H9 (cell line): Measurements from ENCODE around the gene ALDH1A3. TPM values are rescaled to one million over a fixed set of nuclear protein-coding genes. Genes with fewer than 3 reads are reported as not detected.

Experiments used
- DNase-seq: peaks from one replicate; pipeline ENCODE4 v3.0.0-alpha.2; 2017
- H2AFZ ChIP-seq: one replicate; pipeline ENCODE4 v1.6.1; 2013; ENCODE audit warnings: mild to moderate bottlenecking, low read length, control low read depth, moderate library complexity
- H2AK5ac ChIP-seq: 2 replicates; pipeline ENCODE4 v1.6.1; 2013; ENCODE audit warnings: low read length, control low read depth, mixed read lengths; ENCODE audit not compliant: insufficient read length
- H2BK120ac ChIP-seq: one replicate; pipeline ENCODE4 v1.6.1; 2013; ENCODE audit warnings: low read depth, mild to moderate bottlenecking, low read length, control low read depth, inconsistent platforms; ENCODE audit not compliant: poor library complexity, severe bottlenecking
- H2BK12ac ChIP-seq: 2 replicates; pipeline ENCODE4 v1.6.1; 2013; ENCODE audit warnings: low read length, control low read depth, mixed read lengths, low read depth; ENCODE audit not compliant: insufficient read length
- H2BK15ac ChIP-seq: 2 replicates; pipeline ENCODE4 v1.6.1; 2013; ENCODE audit warnings: low read depth, low read length, control low read depth
- H2BK20ac ChIP-seq: one replicate; pipeline ENCODE4 v1.6.1; 2013; ENCODE audit warnings: low read depth, mild to moderate bottlenecking, low read length, control low read depth, inconsistent platforms; ENCODE audit not compliant: poor library complexity, severe bottlenecking
- H2BK5ac ChIP-seq: 2 replicates; pipeline ENCODE4 v1.6.1; 2013; ENCODE audit warnings: low read length, control low read depth, mixed read lengths; ENCODE audit not compliant: insufficient read length
- H3K14ac ChIP-seq: 2 replicates; pipeline ENCODE4 v1.6.1; 2013; ENCODE audit warnings: low read length, control low read depth; ENCODE audit not compliant: insufficient read depth
- H3K18ac ChIP-seq: 2 replicates; pipeline ENCODE4 v1.6.1; 2013; ENCODE audit warnings: low read depth, mild to moderate bottlenecking, mixed read lengths, low read length, control low read depth; ENCODE audit not compliant: insufficient read length
- H3K23ac ChIP-seq: 2 replicates; pipeline ENCODE4 v1.6.1; 2013; ENCODE audit warnings: low read length, control low read depth, mixed read lengths, low read depth; ENCODE audit not compliant: insufficient read length
- H3K23me2 ChIP-seq: 2 replicates; pipeline ENCODE4 v1.6.1; 2013; ENCODE audit warnings: low read depth, mild to moderate bottlenecking, mixed read lengths, low read length, control low read depth; ENCODE audit not compliant: insufficient read length, poor library complexity, severe bottlenecking
- H3K27ac ChIP-seq: 2 replicates; pipeline ENCODE4 v1.5.1; 2013; ENCODE audit warnings: low read length, control low read depth, mixed read lengths, low read depth; ENCODE audit not compliant: insufficient read length
- H3K27me3 ChIP-seq: 2 replicates; pipeline ENCODE4 v1.6.1; 2013; ENCODE audit warnings: low read length, control low read depth, inconsistent platforms; ENCODE audit not compliant: insufficient read depth
- H3K4ac ChIP-seq: 2 replicates; pipeline ENCODE4 v1.6.1; 2013; ENCODE audit warnings: low read depth, mild to moderate bottlenecking, control low read depth, inconsistent platforms, low read length, moderate library complexity
- H3K4me1 ChIP-seq: 2 replicates; pipeline ENCODE4 v1.6.1; 2013; ENCODE audit warnings: low read length, control low read depth, inconsistent platforms; ENCODE audit not compliant: insufficient read depth
- H3K4me2 ChIP-seq: 2 replicates; pipeline ENCODE4 v1.6.1; 2013; ENCODE audit warnings: low read length, control low read depth, mixed read lengths; ENCODE audit not compliant: insufficient read length, insufficient read depth
- H3K56ac ChIP-seq: 2 replicates; pipeline ENCODE4 v1.6.1; 2013; ENCODE audit warnings: low read depth, mild to moderate bottlenecking, mixed read lengths, low read length, control low read depth; ENCODE audit not compliant: insufficient read length
- H3K79me1 ChIP-seq: 2 replicates; pipeline ENCODE4 v1.6.1; 2013; ENCODE audit warnings: low read depth, mild to moderate bottlenecking, moderate library complexity, low read length, control low read depth, inconsistent platforms; ENCODE audit not compliant: insufficient read depth, poor library complexity, severe bottlenecking
- H3K79me2 ChIP-seq: 2 replicates; pipeline ENCODE4 v1.6.1; 2013; ENCODE audit warnings: low read length, control low read depth, inconsistent platforms; ENCODE audit not compliant: insufficient read depth
- H3K9ac ChIP-seq: 2 replicates; pipeline ENCODE4 v1.6.1; 2013; ENCODE audit warnings: low read length, control low read depth, mixed read lengths; ENCODE audit not compliant: insufficient read length; ENCODE audit errors: extremely low read depth
- H3K9me3 ChIP-seq: one replicate; pipeline ENCODE4 v1.6.1; 2013; ENCODE audit warnings: low read depth, low read length, inconsistent platforms; ENCODE audit not compliant: control insufficient read depth
- H3T11ph ChIP-seq: one replicate; pipeline ENCODE4 v1.6.1; 2013; ENCODE audit warnings: mild to moderate bottlenecking, low read length, control low read depth, inconsistent platforms
- H4K20me1 ChIP-seq: one replicate; pipeline ENCODE4 v1.6.1; 2013; ENCODE audit not compliant: control insufficient read depth, insufficient read length, insufficient read depth
- H4K5ac ChIP-seq: 2 replicates; pipeline ENCODE4 v1.6.1; 2013; ENCODE audit warnings: low read depth, mild to moderate bottlenecking, mixed read lengths, low read length, control low read depth; ENCODE audit not compliant: insufficient read length
- H4K8ac ChIP-seq: replicated peaks from 2 replicates; pipeline ENCODE4 v1.6.1; 2013; ENCODE audit warnings: low read length, control low read depth, mixed read lengths, low read depth; ENCODE audit not compliant: insufficient read length
- H4K91ac ChIP-seq: 2 replicates; pipeline ENCODE4 v1.6.1; 2013; ENCODE audit warnings: low read depth, mild to moderate bottlenecking, moderate library complexity, mixed read lengths, low read length, control low read depth; ENCODE audit not compliant: insufficient read length
- H3K27ac Mint-ChIP-seq, 3 experiments: 2 replicates in 2 of 3; 3 replicates in 1 of 3; pipeline ENCODE4 v1.8.0; 2020 to 2021; ENCODE audit warnings: mixed read lengths in 3 of 3, mild to moderate bottlenecking in 1 of 3, moderate library complexity in 1 of 3
- H3K27me3 Mint-ChIP-seq: 2 replicates; pipeline ENCODE4 v1.8.0; 2021; ENCODE audit warnings: low read depth, mild to moderate bottlenecking, moderate library complexity, mixed read lengths
- H3K36me3 Mint-ChIP-seq, 3 experiments: 2 replicates in 2 of 3; 3 replicates in 1 of 3; pipeline ENCODE4 v1.8.0; 2020 to 2021; ENCODE audit warnings: low read depth in 3 of 3, mixed read lengths in 3 of 3; ENCODE audit not compliant: insufficient read depth in 1 of 3
- H3K4me1 Mint-ChIP-seq, 2 experiments: 2 replicates each; pipeline ENCODE4 v1.8.0; 2020; ENCODE audit warnings: mixed read lengths in 2 of 2
- H3K4me3 Mint-ChIP-seq, 2 experiments: 2 replicates in 1 of 2; 3 replicates in 1 of 2; pipeline ENCODE4 v1.8.0; 2020 to 2021; ENCODE audit warnings: mild to moderate bottlenecking in 2 of 2, mixed read lengths in 2 of 2, moderate library complexity in 1 of 2
- H3K9me3 Mint-ChIP-seq, 2 experiments: 2 replicates in 1 of 2; 3 replicates in 1 of 2; pipeline ENCODE4 v1.8.0; 2020; ENCODE audit warnings: mild to moderate bottlenecking in 2 of 2, mixed read lengths in 2 of 2, moderate library complexity in 1 of 2
- WGBS: extraction: QIAGEN DNeasy Blood & Tissue Kit; methylation state at CpG from one replicate; pipeline ENCODE4 v1.1.7; 2013; ENCODE audit warnings: missing lambda C conversion rate, low lambda C conversion rate, mixed read lengths; ENCODE audit not compliant: insufficient read length; ENCODE audit errors: extremely low coverage; 5-methylcytosine and 5-hydroxymethylcytosine counted together
- total RNA-seq: library from RNA; stranded (reverse); gene quantifications from 2 replicates; pipeline ENCODE4 v1.2.1, GENCODE V29; 2021
- TF ChIP-seq, protein P1 (sequence below): fragments of 200-600 bp; sonication (generic); conservative IDR thresholded peaks from 3 replicates; pipeline ENCODE4 v1.8.0; 2021; ENCODE audit warnings: antibody characterized with exemption, mild to moderate bottlenecking

ALDH1A3 gene
- total RNA-seq, 1 experiment from 2014 or later = 9.2 TPM

DNA sequence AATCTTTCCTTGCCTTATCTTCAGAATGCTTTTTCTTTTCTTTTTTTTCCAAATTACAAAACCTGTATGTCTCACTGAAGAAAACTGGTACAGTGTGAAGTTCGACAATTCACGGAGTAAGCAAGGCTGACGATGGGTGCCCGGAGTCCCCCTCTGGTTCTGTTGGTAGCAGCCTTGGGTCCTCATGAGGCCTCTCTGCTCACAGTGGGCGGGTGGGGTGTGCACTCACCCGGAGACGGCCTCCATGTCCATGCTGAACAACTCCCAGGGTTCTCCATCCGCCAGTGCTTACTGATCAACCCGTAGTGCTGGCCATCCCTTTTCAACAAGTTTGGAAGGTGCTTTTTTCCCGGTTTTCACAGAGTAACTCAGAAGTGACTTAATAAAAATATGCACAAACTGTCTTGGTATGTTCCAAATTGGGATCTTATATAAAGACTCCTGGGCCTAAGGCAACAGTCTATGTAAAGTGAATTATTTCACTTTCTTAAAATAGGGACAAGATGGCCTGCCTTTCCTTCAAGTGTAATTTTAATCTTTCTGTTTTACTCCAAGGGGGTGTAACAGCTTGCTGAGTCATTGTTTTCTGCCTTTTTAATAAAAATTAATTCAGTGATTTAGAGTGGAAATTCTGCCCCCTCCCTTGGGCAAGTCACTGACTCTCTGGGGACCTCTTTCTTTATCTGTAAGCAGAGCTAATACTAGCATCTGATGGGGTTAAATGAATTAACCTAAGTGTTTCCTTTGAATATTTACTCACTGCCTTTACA, 63.2 kb downstream of the ALDH1A3 start:
- no CpG with 5 or more reads among the region's 10 CpGs for WGBS
- no peak for DNase-seq
- Histone ChIP-seq H2BK20ac (no peak overlapping the region), H4K5ac (no peak overlapping the region), H3K18ac (no peak overlapping the region), H3K14ac (no peak overlapping the region), H3K27ac (no peak overlapping the region), H3T11ph (no peak overlapping the region), H4K20me1 (no peaks in the 10 kb centered on the region), H3K23ac (no peak overlapping the region), H2BK120ac (no peak overlapping the region), H2AFZ (no peak overlapping the region), H3K79me1 (no peaks in the 10 kb centered on the region), H3K23me2 (no peaks in the 10 kb centered on the region), H3K56ac (no peak overlapping the region), H3K27me3 (no peaks in the 10 kb centered on the region), H2BK12ac (no peak overlapping the region), H3K9me3 (no peaks in the 10 kb centered on the region), H3K4ac (no peak overlapping the region), H2AK5ac (no peak overlapping the region), H4K8ac (no peak overlapping the region), H3K9ac (no peak overlapping the region), H2BK15ac (no peak overlapping the region), H3K79me2 (no peaks in the 10 kb centered on the region), H4K91ac (no peak overlapping the region), H3K4me1 (no peaks in the 10 kb centered on the region), H3K4me2 (no peak overlapping the region), H2BK5ac (no peak overlapping the region)
- Mint-ChIP-seq H3K4me1 (peaks cover 4% of the 10 kb centered on the region in 2 experiments), H3K9me3 (no peaks in the 10 kb centered on the region), H3K36me3 (no peaks in the 10 kb centered on the region), H3K4me3 (no peak overlapping the region), H3K27me3 (no peaks in the 10 kb centered on the region), H3K27ac (no peak overlapping the region)
- TF ChIP-seq, protein P1, sequence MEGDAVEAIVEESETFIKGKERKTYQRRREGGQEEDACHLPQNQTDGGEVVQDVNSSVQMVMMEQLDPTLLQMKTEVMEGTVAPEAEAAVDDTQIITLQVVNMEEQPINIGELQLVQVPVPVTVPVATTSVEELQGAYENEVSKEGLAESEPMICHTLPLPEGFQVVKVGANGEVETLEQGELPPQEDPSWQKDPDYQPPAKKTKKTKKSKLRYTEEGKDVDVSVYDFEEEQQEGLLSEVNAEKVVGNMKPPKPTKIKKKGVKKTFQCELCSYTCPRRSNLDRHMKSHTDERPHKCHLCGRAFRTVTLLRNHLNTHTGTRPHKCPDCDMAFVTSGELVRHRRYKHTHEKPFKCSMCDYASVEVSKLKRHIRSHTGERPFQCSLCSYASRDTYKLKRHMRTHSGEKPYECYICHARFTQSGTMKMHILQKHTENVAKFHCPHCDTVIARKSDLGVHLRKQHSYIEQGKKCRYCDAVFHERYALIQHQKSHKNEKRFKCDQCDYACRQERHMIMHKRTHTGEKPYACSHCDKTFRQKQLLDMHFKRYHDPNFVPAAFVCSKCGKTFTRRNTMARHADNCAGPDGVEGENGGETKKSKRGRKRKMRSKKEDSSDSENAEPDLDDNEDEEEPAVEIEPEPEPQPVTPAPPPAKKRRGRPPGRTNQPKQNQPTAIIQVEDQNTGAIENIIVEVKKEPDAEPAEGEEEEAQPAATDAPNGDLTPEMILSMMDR = no peak
